ENCODE data around the gene LCN2.

LCN2 gene

GRCh38 chr9:128151309-128152132 is 2.3 kb downstream of the LCN2 start:
- DNase-seq, result no peak

- peak; percentile 49 for DNase-seq
These were observed 3.1 kb downstream of the LCN2 start for GRCh38 chr9:128152133-128153059.

- DNase-seq, result peak; percentile 52
These were observed 4.0 kb downstream of the LCN2 start for GRCh38 chr9:128153060-128153946.

- peak; percentile 50 for DNase-seq
These were observed 4.9 kb downstream of the LCN2 start for GRCh38 chr9:128153947-128154695.

GRCh38 chr9:128155736-128156500 is 6.7 kb downstream of the LCN2 start:
- no peak for DNase-seq

GRCh38 chr9:128159522-128159783 is 10.2 kb downstream of the LCN2 start:
- DNase-seq, result no peak

GRCh38 chr9:128159784-128160602 is 10.7 kb downstream of the LCN2 start, which contains the start of gene BBLN:
TSS of gene BBLN (plus strand) at chr9:128160265. CDS start at chr9:128160408, 143 bp downstream.
- peak; percentile 98 for DNase-seq

- DNase-seq, result peak; percentile 55
These were observed 11.3 kb downstream of the LCN2 start for GRCh38 chr9:128160603-128160987.

GRCh38 chr9:128161215-128161902 is 12.1 kb downstream of the LCN2 start:
- peak; percentile 50 for DNase-seq

GRCh38 chr9:128162215-128163026 is 13.2 kb downstream of the LCN2 start:
- no peak for DNase-seq

GRCh38 chr9:128163027-128163515 is 13.8 kb downstream of the LCN2 start:
- no peak for DNase-seq

- DNase-seq, result no peak
These were observed 14.5 kb downstream of the LCN2 start for GRCh38 chr9:128163523-128164306.

- DNase-seq, result no peak
These were observed 15.1 kb downstream of the LCN2 start for GRCh38 chr9:128164307-128164885.

GRCh38 chr9:128166169-128166568 is 16.9 kb downstream of the LCN2 start:
- DNase-seq, result peak; percentile 40

GRCh38 chr9:128167209-128167608 is 18.0 kb downstream of the LCN2 start:
- no peak for DNase-seq

GRCh38 chr9:128168731-128169308 is 19.6 kb downstream of the LCN2 start:
- no peak for DNase-seq

- DNase-seq, result no peak
These were observed 20.2 kb downstream of the LCN2 start for GRCh38 chr9:128169492-128169891.
